H1 (cell line): ENCODE data around the gene RER1. TPM values are rescaled to one million over a fixed set of nuclear protein-coding genes. Genes with fewer than 3 reads are reported as not detected.

Experiments used
- ASH2L ChIP-seq: fragments of 200-600, 300-600 bp; sonication (generic); IDR thresholded peaks from one replicate; pipeline ENCODE4 v1.7.1; 2017; ENCODE audit warnings: low read length
- ATF3 ChIP-seq: IDR thresholded peaks from 2 replicates; pipeline ENCODE4 v1.6.1; 2011; ENCODE audit warnings: low read depth, mild to moderate bottlenecking, low read length; ENCODE audit not compliant: insufficient read depth
- BACH1 ChIP-seq: IDR thresholded peaks from 2 replicates; pipeline ENCODE4 v1.6.1; 2012; ENCODE audit warnings: low read length, improper control_type of control experiment
- CHD7 ChIP-seq: fragments of 300-600 bp; sonication (generic); IDR thresholded peaks from 2 replicates; pipeline ENCODE4 v1.7.1; 2012; ENCODE audit warnings: low read length, moderate library complexity, mild to moderate bottlenecking, inconsistent platforms; ENCODE audit not compliant: insufficient replicate concordance
- HDAC6 ChIP-seq: IDR thresholded peaks from one replicate; pipeline ENCODE4 v1.7.1; 2012; ENCODE audit warnings: low read depth, mild to moderate bottlenecking, inconsistent platforms, low read length, moderate library complexity
- JUND ChIP-seq: IDR thresholded peaks from 2 replicates; pipeline ENCODE4 v1.6.1; 2011; ENCODE audit warnings: mild to moderate bottlenecking, improper control_type of control experiment, low read length
- NRF1 ChIP-seq: IDR thresholded peaks from 2 replicates; pipeline ENCODE4 v1.6.1; 2011; ENCODE audit warnings: mild to moderate bottlenecking, low read depth, low read length, improper control_type of control experiment
- TAF1 ChIP-seq: IDR thresholded peaks from 2 replicates; pipeline ENCODE4 v1.6.1; 2011; ENCODE audit warnings: mild to moderate bottlenecking, low read depth, low read length
- USF2 ChIP-seq: IDR thresholded peaks from 2 replicates; pipeline ENCODE4 v1.6.1; 2011; ENCODE audit warnings: low read length, improper control_type of control experiment
- polyA plus RNA-seq, 7 experiments: library from polyadenylated mRNA; depleted of rRNA in 3 of 7; stranded (reverse) in 5 of 7; unstranded in 2 of 7; fragments of >200 nt in 5 of 7; fragments of 200-250 nt in 2 of 7; gene quantifications; 1 replicate in 5 of 7; 2 replicates in 1 of 7; 4 replicates in 1 of 7; pipeline versions ENCODE4 v1.2.1 to v1.2.3, GENCODE V29; 2011 to 2013; ENCODE audit warnings: missing spikeins in 2 of 7, mixed read lengths in 2 of 7
- total RNA-seq: library from RNA; stranded (reverse); fragmentation: NEBNext Ultra II Directional; extraction: Animal tissue kit (Norgen Biotek cat#: 25700); gene quantifications from 2 replicates; pipeline ENCODE4 v1.2.1, GENCODE V29; 2021

RER1 gene
- total and polyA plus RNA-seq, 2 of the 8 experiments (the other 6 are each of a cell fraction or from before 2014, with no cell fraction given), result 102 to 134 TPM

- TF ChIP-seq CHD7 (no peak), ATF3 (no peak), NRF1 (no peak), JUND (no peak), HDAC6 (no peak), USF2 (no peak), ASH2L (no peak), TAF1 (no peak), BACH1 (no peak)
These were observed 40.6 kb upstream of the RER1 start (continued) for GRCh38 chr1:2350911-2351655.
